ENCODE results near the gene HMX1.

DNA sequence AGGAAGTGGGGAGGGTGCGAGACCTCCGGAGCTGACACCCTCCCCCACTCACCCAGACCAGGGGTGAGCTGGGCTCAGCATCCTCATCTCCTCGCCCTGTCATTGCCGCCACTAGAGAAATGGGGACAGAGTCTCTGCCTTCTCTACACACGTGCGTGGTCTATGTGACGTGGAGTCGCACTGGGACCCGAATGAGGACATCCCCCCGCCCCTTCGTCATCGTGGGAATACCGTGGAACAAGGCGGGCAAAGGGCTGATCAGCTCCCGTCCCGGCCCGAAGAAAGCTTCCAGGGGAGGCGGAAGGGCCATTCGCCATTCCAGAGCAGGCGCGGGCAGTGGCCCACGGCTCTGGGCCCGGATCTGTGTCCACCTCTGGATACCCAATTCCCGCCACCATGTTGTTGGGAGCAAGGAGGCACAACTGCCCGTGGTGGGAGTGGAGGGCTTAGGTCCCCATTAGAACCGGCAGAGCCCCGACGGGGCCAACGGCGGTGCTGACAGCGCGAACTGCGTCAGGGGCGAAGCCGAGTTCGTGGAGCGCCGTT, 12.0 kb downstream of the HMX1 start:
- TF ChIP-seq, protein P1, sequence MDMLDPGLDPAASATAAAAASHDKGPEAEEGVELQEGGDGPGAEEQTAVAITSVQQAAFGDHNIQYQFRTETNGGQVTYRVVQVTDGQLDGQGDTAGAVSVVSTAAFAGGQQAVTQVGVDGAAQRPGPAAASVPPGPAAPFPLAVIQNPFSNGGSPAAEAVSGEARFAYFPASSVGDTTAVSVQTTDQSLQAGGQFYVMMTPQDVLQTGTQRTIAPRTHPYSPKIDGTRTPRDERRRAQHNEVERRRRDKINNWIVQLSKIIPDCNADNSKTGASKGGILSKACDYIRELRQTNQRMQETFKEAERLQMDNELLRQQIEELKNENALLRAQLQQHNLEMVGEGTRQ (IDR thresholded peaks at IDR 0.05; ENCODE audit: borderline replicate concordance, low read depth, low read length) = no peak
- TF ChIP-seq, protein P2, sequence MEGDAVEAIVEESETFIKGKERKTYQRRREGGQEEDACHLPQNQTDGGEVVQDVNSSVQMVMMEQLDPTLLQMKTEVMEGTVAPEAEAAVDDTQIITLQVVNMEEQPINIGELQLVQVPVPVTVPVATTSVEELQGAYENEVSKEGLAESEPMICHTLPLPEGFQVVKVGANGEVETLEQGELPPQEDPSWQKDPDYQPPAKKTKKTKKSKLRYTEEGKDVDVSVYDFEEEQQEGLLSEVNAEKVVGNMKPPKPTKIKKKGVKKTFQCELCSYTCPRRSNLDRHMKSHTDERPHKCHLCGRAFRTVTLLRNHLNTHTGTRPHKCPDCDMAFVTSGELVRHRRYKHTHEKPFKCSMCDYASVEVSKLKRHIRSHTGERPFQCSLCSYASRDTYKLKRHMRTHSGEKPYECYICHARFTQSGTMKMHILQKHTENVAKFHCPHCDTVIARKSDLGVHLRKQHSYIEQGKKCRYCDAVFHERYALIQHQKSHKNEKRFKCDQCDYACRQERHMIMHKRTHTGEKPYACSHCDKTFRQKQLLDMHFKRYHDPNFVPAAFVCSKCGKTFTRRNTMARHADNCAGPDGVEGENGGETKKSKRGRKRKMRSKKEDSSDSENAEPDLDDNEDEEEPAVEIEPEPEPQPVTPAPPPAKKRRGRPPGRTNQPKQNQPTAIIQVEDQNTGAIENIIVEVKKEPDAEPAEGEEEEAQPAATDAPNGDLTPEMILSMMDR (IDR thresholded peaks at IDR 0.05) = no peak
- TF ChIP-seq POLR2AphosphoS5 (IDR thresholded peaks at IDR 0.05; ENCODE audit: low read depth, low read length) (no peak), TEAD4 (IDR thresholded peaks at IDR 0.05; ENCODE audit: borderline replicate concordance, insufficient read depth) (no peak), SIN3A (IDR thresholded peaks at IDR 0.05; ENCODE audit: borderline replicate concordance, low read depth, low read length) (no peak), MXI1 (IDR thresholded peaks at IDR 0.05; ENCODE audit: low read depth, low read length) (no peak), YY1 (IDR thresholded peaks at IDR 0.05; ENCODE audit: low read depth) (no peak)
- TF ChIP-seq, protein P3, sequence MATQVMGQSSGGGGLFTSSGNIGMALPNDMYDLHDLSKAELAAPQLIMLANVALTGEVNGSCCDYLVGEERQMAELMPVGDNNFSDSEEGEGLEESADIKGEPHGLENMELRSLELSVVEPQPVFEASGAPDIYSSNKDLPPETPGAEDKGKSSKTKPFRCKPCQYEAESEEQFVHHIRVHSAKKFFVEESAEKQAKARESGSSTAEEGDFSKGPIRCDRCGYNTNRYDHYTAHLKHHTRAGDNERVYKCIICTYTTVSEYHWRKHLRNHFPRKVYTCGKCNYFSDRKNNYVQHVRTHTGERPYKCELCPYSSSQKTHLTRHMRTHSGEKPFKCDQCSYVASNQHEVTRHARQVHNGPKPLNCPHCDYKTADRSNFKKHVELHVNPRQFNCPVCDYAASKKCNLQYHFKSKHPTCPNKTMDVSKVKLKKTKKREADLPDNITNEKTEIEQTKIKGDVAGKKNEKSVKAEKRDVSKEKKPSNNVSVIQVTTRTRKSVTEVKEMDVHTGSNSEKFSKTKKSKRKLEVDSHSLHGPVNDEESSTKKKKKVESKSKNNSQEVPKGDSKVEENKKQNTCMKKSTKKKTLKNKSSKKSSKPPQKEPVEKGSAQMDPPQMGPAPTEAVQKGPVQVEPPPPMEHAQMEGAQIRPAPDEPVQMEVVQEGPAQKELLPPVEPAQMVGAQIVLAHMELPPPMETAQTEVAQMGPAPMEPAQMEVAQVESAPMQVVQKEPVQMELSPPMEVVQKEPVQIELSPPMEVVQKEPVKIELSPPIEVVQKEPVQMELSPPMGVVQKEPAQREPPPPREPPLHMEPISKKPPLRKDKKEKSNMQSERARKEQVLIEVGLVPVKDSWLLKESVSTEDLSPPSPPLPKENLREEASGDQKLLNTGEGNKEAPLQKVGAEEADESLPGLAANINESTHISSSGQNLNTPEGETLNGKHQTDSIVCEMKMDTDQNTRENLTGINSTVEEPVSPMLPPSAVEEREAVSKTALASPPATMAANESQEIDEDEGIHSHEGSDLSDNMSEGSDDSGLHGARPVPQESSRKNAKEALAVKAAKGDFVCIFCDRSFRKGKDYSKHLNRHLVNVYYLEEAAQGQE (IDR thresholded peaks at IDR 0.05; ENCODE audit: low read depth, low read length) = no peak
- TF ChIP-seq, protein P4, sequence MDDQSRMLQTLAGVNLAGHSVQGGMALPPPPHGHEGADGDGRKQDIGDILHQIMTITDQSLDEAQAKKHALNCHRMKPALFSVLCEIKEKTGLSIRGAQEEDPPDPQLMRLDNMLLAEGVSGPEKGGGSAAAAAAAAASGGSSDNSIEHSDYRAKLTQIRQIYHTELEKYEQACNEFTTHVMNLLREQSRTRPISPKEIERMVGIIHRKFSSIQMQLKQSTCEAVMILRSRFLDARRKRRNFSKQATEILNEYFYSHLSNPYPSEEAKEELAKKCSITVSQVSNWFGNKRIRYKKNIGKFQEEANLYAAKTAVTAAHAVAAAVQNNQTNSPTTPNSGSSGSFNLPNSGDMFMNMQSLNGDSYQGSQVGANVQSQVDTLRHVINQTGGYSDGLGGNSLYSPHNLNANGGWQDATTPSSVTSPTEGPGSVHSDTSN (IDR thresholded peaks at IDR 0.05) = no peak

Measured in SK-N-SH (cell line).